Fibroblast of lung (primary cell): ENCODE data around the gene SIAH3.

Experiments used
- CTCF ChIP-seq, 2 donors: IDR thresholded peaks in 1 of 2; conservative IDR thresholded peaks in 1 of 2; 1 replicate in 1 of 2; 2 replicates in 1 of 2; pipeline ENCODE4 v1.5.1; 2011 to 2012; ENCODE audit warnings: low read length in 2 of 2, control low read depth in 1 of 2, inconsistent platforms in 1 of 2, low read depth in 1 of 2, mild to moderate bottlenecking in 1 of 2
- EZH2 ChIP-seq: IDR thresholded peaks from 2 replicates; pipeline ENCODE4 v1.5.1; 2012; ENCODE audit warnings: low read length, control low read depth, mild to moderate bottlenecking; ENCODE audit errors: missing control alignments

DNA sequence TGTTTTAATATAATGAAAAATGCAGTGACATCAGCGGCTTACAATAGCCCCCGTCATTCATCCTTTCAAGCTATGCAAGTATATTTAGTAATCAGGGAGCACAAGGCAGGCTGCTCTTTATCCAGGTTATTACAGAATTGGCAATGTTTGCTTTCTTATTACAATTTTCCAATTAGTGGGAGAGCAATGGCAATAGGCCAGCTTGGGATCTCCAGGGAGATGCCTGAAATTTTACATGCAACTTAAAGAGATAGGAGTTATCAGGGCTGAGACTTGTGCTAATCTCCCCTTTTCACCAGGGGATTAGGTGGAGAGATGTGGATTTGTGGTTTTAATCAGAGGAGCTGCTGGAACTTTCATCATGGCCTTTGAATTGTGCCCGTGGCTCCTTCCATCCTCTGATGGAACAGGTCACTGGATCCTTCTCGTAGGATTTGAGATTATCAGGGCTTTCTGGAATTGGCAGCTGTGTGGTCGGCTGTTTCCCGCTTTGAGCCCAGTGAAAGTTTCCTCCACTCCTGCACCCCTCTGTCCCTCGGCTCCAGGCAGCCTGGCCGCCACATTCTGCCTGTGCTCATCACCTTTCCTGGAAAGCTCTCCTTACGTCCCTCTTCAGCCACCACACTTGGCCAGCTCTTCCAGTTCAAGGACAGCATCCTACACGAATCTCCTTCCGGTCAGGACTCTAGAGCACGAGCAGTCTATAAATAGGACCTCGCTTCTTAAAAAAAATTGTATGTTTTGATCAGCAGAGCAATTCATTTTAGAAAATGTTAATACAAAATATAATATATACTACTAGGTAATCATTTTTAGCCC lies 102.4 kb downstream of the SIAH3 start:
- TF ChIP-seq CTCF (conservative IDR thresholded peaks at IDR 0.05 in 1 of 2, IDR thresholded peaks at IDR 0.05 in 1 of 2; ENCODE audit: low read depth in 1 of 2, low read length in 2 of 2) (no peak), EZH2 (no peak)
